Astrocyte of the cerebellum (primary cell): Measurements from ENCODE around the gene YTHDC2.

Experiments
- DNase-seq: peaks from one replicate; pipeline ENCODE4 v3.0.0-alpha.2; 2011; ENCODE audit warnings: low read depth
- H3K4me3 ChIP-seq: 2 replicates; pipeline ENCODE4 v1.5.1; 2011; ENCODE audit warnings: mild to moderate bottlenecking, low read depth, low read length, moderate library complexity
- CTCF ChIP-seq: IDR thresholded peaks from 2 replicates; pipeline ENCODE4 v1.5.1; 2012; ENCODE audit warnings: low read length, low read depth, moderate library complexity, mild to moderate bottlenecking; ENCODE audit errors: missing control alignments
- in situ Hi-C: cut with HindIII; loops from 2 replicates; pipeline ENCODE4 v1.10.0; 2017; ENCODE audit warnings: low sequenced_read_pairs

The YTHDC2 gene

GRCh38 chr5:113614191-113614590, 100.7 kb downstream of the YTHDC2 start:
- no peak for DNase-seq
- H3K4me3 ChIP-seq: no peak overlapping the region
- TF ChIP-seq CTCF: no peak
- in situ Hi-C loops: no loop called here

DNA sequence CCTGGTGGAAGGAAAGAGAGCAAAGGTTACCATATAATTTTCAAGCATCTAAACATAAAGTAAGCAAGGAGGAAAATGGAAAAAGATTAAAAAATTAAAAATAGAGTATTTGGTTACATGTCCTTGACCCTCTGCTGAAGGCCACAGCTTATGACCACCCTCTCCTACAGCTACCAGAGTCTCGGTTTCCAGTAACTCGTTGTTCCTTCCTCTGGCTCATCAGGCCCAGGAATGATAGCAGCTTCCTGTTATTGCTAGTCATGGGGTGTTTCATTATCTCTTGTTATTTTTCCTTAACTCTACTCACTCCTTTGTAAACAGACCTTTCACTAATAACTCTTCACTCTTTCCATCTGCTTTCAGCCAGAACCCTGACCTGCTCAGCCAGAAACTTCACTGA, 102.2 kb downstream of the YTHDC2 start:
- no peak overlapping the region for H3K4me3 ChIP-seq
- in situ Hi-C loops: no loop called here
- DNase-seq: no peak
- no peak for TF ChIP-seq CTCF

GRCh38 chr5:113617191-113617796, 103.8 kb downstream of the YTHDC2 start:
- DNase-seq: no peak
- no peak for TF ChIP-seq CTCF
- H3K4me3 ChIP-seq: no peak overlapping the region
- in situ Hi-C loops: no loop called here

DNA sequence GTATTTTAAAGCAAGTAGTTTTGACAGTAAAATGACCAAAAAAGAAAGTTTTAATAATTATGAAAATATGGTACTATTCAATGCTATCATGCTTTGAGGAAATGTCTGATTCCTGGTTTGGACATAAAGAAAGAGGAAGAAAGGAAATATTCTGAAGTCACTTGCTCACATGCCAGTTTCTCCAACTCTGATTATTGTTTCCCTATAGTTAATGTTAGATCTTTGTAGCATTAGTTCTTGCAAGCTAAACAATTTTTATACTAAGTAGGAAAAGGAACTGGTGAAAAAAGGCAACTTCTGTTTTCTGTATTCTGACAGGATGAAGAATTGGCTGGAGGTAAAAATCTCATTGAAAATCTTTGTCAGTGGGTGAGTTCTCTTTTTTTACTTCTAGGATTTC, 119.5 kb downstream of the YTHDC2 start:
- TF ChIP-seq CTCF: no peak
- no peak overlapping the region for H3K4me3 ChIP-seq
- in situ Hi-C loops: no loop called here
- DNase-seq: no peak

- no peak overlapping the region for H3K4me3 ChIP-seq
- in situ Hi-C loops: no loop called here
- TF ChIP-seq CTCF: no peak
- DNase-seq: no peak
These were observed 121.5 kb downstream of the YTHDC2 start for GRCh38 chr5:113634957-113635356.

DNA sequence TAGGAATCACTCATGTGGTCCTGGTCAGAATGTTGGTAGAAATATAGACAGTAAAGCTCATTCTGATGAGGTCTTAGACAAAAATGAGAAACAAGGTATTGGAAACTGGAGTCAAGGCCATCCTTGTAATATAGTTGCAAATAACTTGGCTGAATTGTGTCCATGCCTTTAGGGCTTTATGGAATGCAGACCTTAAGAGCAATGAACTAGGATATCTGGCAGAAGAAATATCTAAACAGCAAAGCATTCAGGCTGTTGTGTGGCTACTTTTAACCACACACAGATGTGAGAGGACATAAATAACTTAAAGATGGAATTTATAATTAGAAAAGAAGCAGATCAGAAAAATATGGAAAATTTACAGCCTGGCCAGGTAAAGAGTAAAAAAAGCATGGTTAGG, 128.2 kb downstream of the YTHDC2 start:
- in situ Hi-C loops: no loop called here
- H3K4me3 ChIP-seq: no peak overlapping the region
- no peak for TF ChIP-seq CTCF
- DNase-seq: no peak
